H1 (cell line): ENCODE measurements around the gene LRRK1. TPM values are rescaled to one million over a fixed set of nuclear protein-coding genes. Genes with fewer than 3 reads are reported as not detected.

Experiments
- CTCF ChIA-PET: fragments of 300-600 bp; sonication (Branson Sonifier 250); formaldehyde crosslinking; loops from one replicate; lab custom pipeline; 2021; ENCODE audit not compliant: partially characterized antibody; lab: Charles Lee
- POLR2A ChIA-PET: fragments of 300-600 bp; sonication (Branson Sonifier 250); formaldehyde crosslinking; loops from one replicate; lab custom pipeline; 2021; ENCODE audit warnings: inconsistent platforms; ENCODE audit not compliant: partially characterized antibody; lab: Charles Lee
- DNase-seq, 2 experiments: peaks; one replicate each; pipeline versions ENCODE4 v3.0.0 to v3.0.0-alpha.2; 2010 to 2022; ENCODE audit warnings: low spot score in 2 of 2, low read depth in 1 of 2, mixed read lengths in 1 of 2
- FAIRE-seq: peaks from 2 replicates; lab custom pipeline; 2011; peaks lifted over from hg19 to GRCh38; lab: Jason Lieb, UNC
- H2AFZ ChIP-seq: 2 replicates; pipeline ENCODE4 v1.8.1; 2012; ENCODE audit warnings: low read length, inconsistent platforms
- H2AK5ac ChIP-seq: 2 replicates; pipeline ENCODE4 v1.6.1; 2013; ENCODE audit warnings: low read depth, low read length
- H2BK120ac ChIP-seq: replicated peaks from 2 replicates; pipeline ENCODE3; 2013; ENCODE audit warnings: low read depth, low read length, inconsistent platforms
- H2BK12ac ChIP-seq: 2 replicates; pipeline ENCODE4 v1.6.1; 2013; ENCODE audit warnings: low read depth, low read length
- H2BK15ac ChIP-seq: 2 replicates; pipeline ENCODE4 v1.6.1; 2013; ENCODE audit warnings: low read length
- H2BK20ac ChIP-seq: 2 replicates; pipeline ENCODE4 v1.6.1; 2013; ENCODE audit warnings: low read length
- H2BK5ac ChIP-seq: 2 replicates; pipeline ENCODE4 v1.6.1; 2013; ENCODE audit warnings: low read depth, low read length
- H3K14ac ChIP-seq: 2 replicates; pipeline ENCODE4 v1.6.1; 2013; ENCODE audit warnings: inconsistent platforms; ENCODE audit not compliant: insufficient read length
- H3K18ac ChIP-seq: 2 replicates; pipeline ENCODE4 v1.6.1; 2013; ENCODE audit warnings: low read length; ENCODE audit errors: extremely low read depth
- H3K23ac ChIP-seq: 2 replicates; pipeline ENCODE4 v1.6.1; 2013; ENCODE audit warnings: inconsistent platforms; ENCODE audit not compliant: insufficient read length
- H3K23me2 ChIP-seq: 2 replicates; pipeline ENCODE4 v1.6.1; 2013; ENCODE audit warnings: low read depth, low read length
- H3K27ac ChIP-seq: 2 replicates; pipeline ENCODE4 v1.6.1; 2011; ENCODE audit warnings: low read depth, low read length, inconsistent platforms
- H3K27me3 ChIP-seq, 4 experiments: replicated peaks in 1 of 4; 1 replicate in 1 of 4; 2 replicates in 3 of 4; pipeline versions ENCODE4 v1.6.1 to v1.8.1; 2011 to 2013; ENCODE audit warnings: low read length in 3 of 4, mild to moderate bottlenecking in 3 of 4, inconsistent platforms in 2 of 4, mixed read lengths in 2 of 4, moderate library complexity in 1 of 4; ENCODE audit not compliant: control insufficient read depth in 3 of 4, insufficient read depth in 3 of 4; ENCODE audit errors: extremely low read depth in 1 of 4
- H3K36me3 ChIP-seq, 4 experiments: 2 replicates each; pipeline versions ENCODE4 v1.6.1 to v1.8.1; 2011 to 2013; ENCODE audit warnings: mild to moderate bottlenecking in 4 of 4, low read length in 3 of 4, moderate library complexity in 2 of 4, control low read depth in 1 of 4, inconsistent platforms in 1 of 4; ENCODE audit not compliant: insufficient read depth in 4 of 4, control insufficient read depth in 2 of 4
- H3K4ac ChIP-seq: replicated peaks from 2 replicates; pipeline ENCODE3; 2013; ENCODE audit warnings: low read length, low read depth, mixed read lengths, inconsistent platforms; ENCODE audit not compliant: insufficient read length
- H3K4me1 ChIP-seq, 4 experiments: replicated peaks in 1 of 4; 1 replicate in 1 of 4; 2 replicates in 3 of 4; pipeline versions ENCODE4 v1.6.1 to v1.8.1; 2011 to 2013; ENCODE audit warnings: low read length in 3 of 4, inconsistent platforms in 2 of 4, mixed read lengths in 1 of 4; ENCODE audit not compliant: insufficient read depth in 4 of 4, control insufficient read depth in 3 of 4
- H3K4me2 ChIP-seq, 2 experiments: 2 replicates each; pipeline versions ENCODE4 v1.6.1 to v1.8.1; 2011 to 2013; ENCODE audit warnings: low read depth in 2 of 2, low read length in 2 of 2, control low read depth in 1 of 2, inconsistent platforms in 1 of 2, mild to moderate bottlenecking in 1 of 2; ENCODE audit not compliant: insufficient read depth in 1 of 2
- H3K4me3 ChIP-seq, 4 experiments: fragments of 200-600, 300-600 bp in 1 of 4; sonication (generic), shearing (Covaris generic), sonication (Bioruptor Twin) in 1 of 4; 2 replicates each; pipeline versions ENCODE4 v1.5.1 to v1.8.1; 2011 to 2016; ENCODE audit warnings: low read length in 4 of 4, low read depth in 3 of 4, control low read depth in 2 of 4, inconsistent platforms in 2 of 4, mild to moderate bottlenecking in 2 of 4, mixed read lengths in 1 of 4, moderate library complexity in 1 of 4; ENCODE audit not compliant: insufficient read depth in 2 of 4; ENCODE audit errors: extremely low read depth in 1 of 4
- H3K56ac ChIP-seq: replicated peaks from 2 replicates; pipeline ENCODE3; 2013; ENCODE audit warnings: low read depth, mild to moderate bottlenecking, mixed read lengths, low read length, inconsistent platforms; ENCODE audit not compliant: insufficient read length
- H3K79me1 ChIP-seq: 2 replicates; pipeline ENCODE4 v1.6.1; 2013; ENCODE audit warnings: low read depth, low read length, control low read depth
- H3K79me2 ChIP-seq, 2 experiments: 2 replicates each; pipeline versions ENCODE4 v1.6.1 to v1.8.1; 2012 to 2013; ENCODE audit warnings: low read length in 2 of 2, mild to moderate bottlenecking in 2 of 2, inconsistent platforms in 1 of 2; ENCODE audit not compliant: insufficient read depth in 2 of 2, control insufficient read depth in 1 of 2
- H3K9ac ChIP-seq, 4 experiments: replicated peaks in 1 of 4; 1 replicate in 1 of 4; 2 replicates in 3 of 4; pipeline versions ENCODE4 v1.6.1 to v1.8.1; 2011 to 2013; ENCODE audit warnings: low read depth in 3 of 4, low read length in 3 of 4, control low read depth in 2 of 4, mild to moderate bottlenecking in 2 of 4, moderate library complexity in 2 of 4, inconsistent platforms in 1 of 4; ENCODE audit errors: extremely low read depth in 1 of 4
- H3K9me3 ChIP-seq, 2 experiments: 2 replicates each; pipeline versions ENCODE4 v1.6.1 to v1.8.1; 2012 to 2013; ENCODE audit warnings: mild to moderate bottlenecking in 2 of 2, moderate library complexity in 2 of 2, control low read depth in 1 of 2, inconsistent platforms in 1 of 2, low read depth in 1 of 2, low read length in 1 of 2, mixed read lengths in 1 of 2; ENCODE audit not compliant: insufficient read depth in 2 of 2
- H4K20me1 ChIP-seq, 2 experiments: replicated peaks in 1 of 2; 2 replicates each; pipeline versions ENCODE3 to v1.8.1; 2011 to 2013; ENCODE audit warnings: inconsistent platforms in 2 of 2, low read length in 2 of 2, mild to moderate bottlenecking in 1 of 2; ENCODE audit not compliant: insufficient read depth in 2 of 2, control insufficient read depth in 1 of 2
- H4K5ac ChIP-seq: 2 replicates; pipeline ENCODE4 v1.6.1; 2013; ENCODE audit warnings: low read length, low read depth, mixed read lengths, inconsistent platforms; ENCODE audit not compliant: insufficient read length
- H4K8ac ChIP-seq: 2 replicates; pipeline ENCODE4 v1.8.0; 2013; ENCODE audit warnings: mild to moderate bottlenecking, moderate library complexity, low read length, inconsistent platforms; ENCODE audit not compliant: insufficient read depth; ENCODE audit errors: extremely low read depth
- H4K91ac ChIP-seq: replicated peaks from 2 replicates; pipeline ENCODE3; 2013; ENCODE audit warnings: low read length, mixed read lengths, inconsistent platforms; ENCODE audit not compliant: insufficient read length
- CBX5 ChIP-seq: fragments of 300-800, 300-1000 bp; sonication (generic); IDR thresholded peaks from 2 replicates; pipeline ENCODE4 v1.7.1; 2016; ENCODE audit warnings: antibody characterized with exemption, low read length, low read depth
- CREB1 ChIP-seq: IDR thresholded peaks from 2 replicates; pipeline ENCODE4 v1.6.1; 2012; ENCODE audit warnings: inconsistent platforms
- EGR1 ChIP-seq: IDR thresholded peaks from 2 replicates; pipeline ENCODE4 v1.6.1; 2011; ENCODE audit warnings: low read depth, low read length, borderline replicate concordance
- GABPA ChIP-seq: IDR thresholded peaks from 2 replicates; pipeline ENCODE4 v1.6.1; 2011; ENCODE audit warnings: mild to moderate bottlenecking, low read length, moderate library complexity, borderline replicate concordance; ENCODE audit not compliant: insufficient read depth
- JUND ChIP-seq: IDR thresholded peaks from 2 replicates; pipeline ENCODE4 v1.6.1; 2011; ENCODE audit warnings: mild to moderate bottlenecking, improper control_type of control experiment, low read length
- KDM1A ChIP-seq: fragments of 200-600, 300-600 bp; sonication (generic); IDR thresholded peaks from 2 replicates; pipeline ENCODE4 v1.7.1; 2016; ENCODE audit warnings: mild to moderate bottlenecking, low read length, borderline replicate concordance
- PHF8 ChIP-seq: fragments of 200-600 bp; sonication (generic); conservative IDR thresholded peaks from 2 replicates; pipeline ENCODE4 v1.7.1; 2012; ENCODE audit warnings: low read depth, mild to moderate bottlenecking, inconsistent platforms, low read length, moderate library complexity
- RBBP5 ChIP-seq: IDR thresholded peaks from 2 replicates; pipeline ENCODE4 v1.7.1; 2012; ENCODE audit warnings: low read depth, mild to moderate bottlenecking, inconsistent platforms, low read length, moderate library complexity, borderline replicate concordance
- RXRA ChIP-seq: IDR thresholded peaks from 2 replicates; pipeline ENCODE4 v1.6.1; 2011; ENCODE audit warnings: low read depth, mild to moderate bottlenecking, low read length, moderate library complexity; ENCODE audit not compliant: insufficient read depth
- SP2 ChIP-seq: IDR thresholded peaks from 2 replicates; pipeline ENCODE4 v1.6.1; 2012; ENCODE audit warnings: mild to moderate bottlenecking, low read length, inconsistent platforms
- SRF ChIP-seq: IDR thresholded peaks from 2 replicates; pipeline ENCODE4 v1.6.1; 2011; ENCODE audit warnings: mild to moderate bottlenecking, low read depth, low read length, moderate library complexity
- WGBS, 2 experiments: shearing (Covaris generic) in 1 of 2; methylation state at CpG; one replicate each; pipeline versions ENCODE4 v1.1.6 to v1.1.7; 2013 to 2015; ENCODE audit warnings: low lambda C conversion rate in 2 of 2, mixed read lengths in 2 of 2, inconsistent platforms in 1 of 2, low coverage in 1 of 2, missing lambda C conversion rate in 1 of 2; ENCODE audit not compliant: insufficient replicate concordance in 2 of 2, insufficient coverage in 1 of 2, insufficient read length in 1 of 2; ENCODE audit errors: extremely low coverage in 1 of 2, missing lambda C conversion rate in 1 of 2; 5-methylcytosine and 5-hydroxymethylcytosine counted together
- polyA plus RNA-seq, 7 experiments: library from polyadenylated mRNA; depleted of rRNA in 3 of 7; stranded (reverse) in 5 of 7; unstranded in 2 of 7; fragments of >200 nt in 5 of 7; fragments of 200-250 nt in 2 of 7; gene quantifications; 1 replicate in 5 of 7; 2 replicates in 1 of 7; 4 replicates in 1 of 7; pipeline versions ENCODE4 v1.2.1 to v1.2.3, GENCODE V29; 2011 to 2013; ENCODE audit warnings: missing spikeins in 2 of 7, mixed read lengths in 2 of 7
- total RNA-seq: library from RNA; stranded (reverse); fragmentation: NEBNext Ultra II Directional; extraction: Animal tissue kit (Norgen Biotek cat#: 25700); gene quantifications from 2 replicates; pipeline ENCODE4 v1.2.1, GENCODE V29; 2021

The LRRK1 gene
- total and polyA plus RNA-seq, 2 of the 8 experiments (the other 6 are each of a cell fraction or from before 2014, with no cell fraction given) = 1.2 to 3.6 TPM

DNA sequence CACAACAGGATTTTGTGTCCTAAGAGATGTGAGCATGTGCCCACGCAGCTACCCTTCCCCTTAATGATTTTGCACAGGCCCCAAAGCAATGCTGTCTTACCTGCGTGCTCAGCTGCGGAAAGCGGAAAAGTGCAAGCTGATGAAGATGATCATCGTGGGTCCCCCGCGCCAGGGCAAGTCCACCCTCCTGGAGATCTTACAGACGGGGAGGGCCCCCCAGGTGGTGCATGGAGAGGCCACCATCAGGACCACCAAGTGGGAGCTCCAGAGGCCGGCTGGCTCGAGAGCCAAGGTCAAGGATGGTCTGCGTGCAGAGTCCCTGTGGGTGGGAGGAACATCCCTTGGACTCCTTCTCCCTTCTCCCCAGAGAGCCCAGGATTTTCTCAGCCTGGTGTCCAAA, 103.1 kb downstream of the LRRK1 start:
- H3K4ac ChIP-seq = no peak overlapping the region
- no peaks in the 10 kb centered on the region; the same call in 1 of the 2 replicates for H3K23me2 ChIP-seq
- no peak overlapping the region for H2AFZ ChIP-seq
- FAIRE-seq = no peak
- H2BK12ac ChIP-seq = no peak overlapping the region
- POLR2A ChIA-PET = interaction anchor here (0.8 kb wide), 1 partner anchor 229 kb away, joined by 3 read pairs; no protein-coding TSS in a partner anchor
- no peak overlapping the region for H4K5ac ChIP-seq
- no peaks in the 10 kb centered on the region for H3K36me3 ChIP-seq
- H3K27me3 ChIP-seq = no peaks in the 10 kb centered on the region
- H4K20me1 ChIP-seq = no peaks in the 10 kb centered on the region
- no peak overlapping the region for H3K4me3 ChIP-seq
- no peaks in the 10 kb centered on the region for H3K79me1 ChIP-seq
- H2AK5ac ChIP-seq = no peak overlapping the region
- H2BK15ac ChIP-seq = no peak overlapping the region
- H3K18ac ChIP-seq = no peak overlapping the region
- H3K4me1 ChIP-seq = no peaks in the 10 kb centered on the region; a peak in 1 of 7 replicates
- H2BK5ac ChIP-seq = no peak overlapping the region
- H3K56ac ChIP-seq = no peak overlapping the region
- H3K9me3 ChIP-seq = no peaks in the 10 kb centered on the region
- H2BK20ac ChIP-seq = no peak overlapping the region
- no peaks in the 10 kb centered on the region for H3K79me2 ChIP-seq
- WGBS, 2 experiments = 74% methylated on average over 11 of the region's 11 CpGs; no CpG with 5 or more reads in 1 of the 2 experiments
- H3K23ac ChIP-seq = no peak overlapping the region
- no peak overlapping the region for H2BK120ac ChIP-seq
- CTCF ChIA-PET = interaction anchor here (0.6 to 6.4 kb wide), 14 partner anchors 13 to 251 kb away, joined by 3 to 79 read pairs (median 6); no protein-coding TSS in a partner anchor
- H4K91ac ChIP-seq = no peak overlapping the region
- H3K27ac ChIP-seq = no peak overlapping the region
- H3K14ac ChIP-seq = no peak overlapping the region
- H3K9ac ChIP-seq = no peak overlapping the region
- peak in 1 of 2 experiments; percentile 23 for DNase-seq
- no peak overlapping the region; the same call in 1 of the 2 replicates for H4K8ac ChIP-seq
- no peak overlapping the region for H3K4me2 ChIP-seq
- TF ChIP-seq EGR1 (no peak), RXRA (no peak), CBX5 (no peak), SRF (no peak), RBBP5 (no peak), GABPA (no peak), SP2 (no peak), JUND (no peak), CREB1 (no peak), PHF8 (no peak), KDM1A (no peak)
